Rectal smooth muscle tissue (tissue), 1 donor: ENCODE measurements around the gene MEIKIN.

Experiments
- H3K27ac ChIP-seq: one replicate; pipeline ENCODE4 v1.7.0; 2013; ENCODE audit warnings: low read depth, low read length, inconsistent platforms
- H3K27me3 ChIP-seq: one replicate; pipeline ENCODE4 v1.7.0; 2013; ENCODE audit warnings: low read length; ENCODE audit not compliant: control insufficient read depth, insufficient read depth
- H3K36me3 ChIP-seq: one replicate; pipeline ENCODE4 v1.7.0; 2013; ENCODE audit warnings: low read length; ENCODE audit not compliant: control insufficient read depth, insufficient read depth
- H3K4me1 ChIP-seq: one replicate; pipeline ENCODE4 v1.7.0; 2013; ENCODE audit warnings: low read length; ENCODE audit not compliant: control insufficient read depth, insufficient read depth
- H3K4me3 ChIP-seq: one replicate; pipeline ENCODE4 v1.7.0; 2013; ENCODE audit warnings: low read length
- H3K9ac ChIP-seq: one replicate; pipeline ENCODE4 v1.7.0; 2013; ENCODE audit warnings: low read length

The MEIKIN gene

DNA sequence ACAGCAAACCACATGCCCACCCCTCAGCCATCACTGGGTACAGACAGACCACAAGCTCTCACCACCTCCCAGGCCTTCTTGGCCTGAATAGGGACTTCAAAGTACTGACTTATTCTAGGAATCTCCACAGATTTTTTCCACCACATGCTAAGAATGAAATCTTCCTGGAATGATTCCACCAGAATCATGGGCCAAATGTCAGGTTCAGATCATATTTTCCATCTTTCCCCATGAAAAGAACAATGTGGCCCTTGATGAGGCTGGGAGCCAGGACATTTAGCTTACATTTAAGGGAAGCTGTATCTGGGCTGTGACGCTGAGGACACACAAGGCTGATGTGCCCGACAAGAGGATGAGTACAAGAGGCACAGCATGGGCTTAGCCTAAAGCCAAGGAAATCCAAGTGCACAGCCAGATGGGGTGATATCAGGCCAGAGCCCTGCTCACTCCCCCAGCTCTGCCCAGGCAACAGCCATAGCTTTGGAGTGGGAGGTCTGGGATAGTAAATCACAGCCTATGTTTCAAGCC is 37.8 kb upstream of the MEIKIN start:
- Histone ChIP-seq H3K27ac (peak overlapping the region; percentile 51), H3K4me3 (no peak overlapping the region), H3K9ac (no peak overlapping the region)

DNA sequence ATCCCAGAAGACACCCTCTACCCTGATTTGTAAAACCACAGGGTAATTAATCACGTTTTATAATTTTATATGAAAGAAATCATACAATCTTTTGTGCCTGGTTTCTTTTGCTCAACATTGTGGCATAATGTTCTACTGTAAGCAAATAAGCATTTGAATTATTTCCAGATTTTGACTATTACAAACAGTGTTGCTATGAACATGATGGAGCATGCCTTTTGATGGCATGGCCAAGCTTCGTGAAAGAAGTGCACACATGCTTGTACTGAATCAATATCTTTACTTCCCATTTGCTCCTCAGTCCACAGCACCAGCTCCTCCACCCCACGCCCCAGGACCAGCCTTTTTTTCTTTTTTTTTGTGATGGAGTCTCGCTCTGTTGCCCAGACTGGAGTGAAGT is 36.1 kb upstream of the MEIKIN start:
- H3K9ac ChIP-seq = no peak overlapping the region

More for the DNA sequence above, 37.8 kb upstream of the MEIKIN start:
- Histone ChIP-seq H3K36me3 (no peaks in the 10 kb centered on the region), H3K4me1 (peaks cover 3% of the 10 kb centered on the region), H3K27me3 (no peaks in the 10 kb centered on the region)

DNA sequence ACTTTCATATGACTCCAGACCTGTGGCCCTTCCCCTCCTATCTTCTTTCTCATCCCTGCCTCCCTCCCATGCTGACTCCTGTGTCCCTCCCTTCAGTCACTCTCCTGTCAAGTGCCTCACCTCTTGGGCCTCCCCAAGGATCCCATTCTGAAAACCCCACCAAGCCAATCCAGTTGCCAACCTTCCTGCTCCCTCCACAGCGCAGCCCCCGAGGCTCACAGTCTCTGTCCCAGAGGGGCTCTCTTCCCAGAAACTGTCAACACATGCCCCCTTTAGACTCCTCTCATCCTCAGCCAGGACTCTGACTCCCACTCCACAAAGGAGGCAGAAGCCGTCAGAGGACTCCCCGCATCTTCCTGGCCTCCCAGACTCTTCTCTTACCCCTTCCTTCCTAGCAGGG is 35.2 kb upstream of the MEIKIN start:
- H3K36me3 ChIP-seq = no peaks in the 10 kb centered on the region
- no peak overlapping the region for H3K4me3 ChIP-seq
- H3K9ac ChIP-seq = no peak overlapping the region
- H3K27me3 ChIP-seq = no peaks in the 10 kb centered on the region
- H3K4me1 ChIP-seq = peaks cover 3% of the 10 kb centered on the region
- H3K27ac ChIP-seq = no peak overlapping the region

More for the DNA sequence above, 36.1 kb upstream of the MEIKIN start:
- Histone ChIP-seq H3K4me1 (peaks cover 3% of the 10 kb centered on the region), H3K36me3 (no peaks in the 10 kb centered on the region), H3K4me3 (no peak overlapping the region), H3K27ac (no peak overlapping the region), H3K27me3 (no peaks in the 10 kb centered on the region)

DNA sequence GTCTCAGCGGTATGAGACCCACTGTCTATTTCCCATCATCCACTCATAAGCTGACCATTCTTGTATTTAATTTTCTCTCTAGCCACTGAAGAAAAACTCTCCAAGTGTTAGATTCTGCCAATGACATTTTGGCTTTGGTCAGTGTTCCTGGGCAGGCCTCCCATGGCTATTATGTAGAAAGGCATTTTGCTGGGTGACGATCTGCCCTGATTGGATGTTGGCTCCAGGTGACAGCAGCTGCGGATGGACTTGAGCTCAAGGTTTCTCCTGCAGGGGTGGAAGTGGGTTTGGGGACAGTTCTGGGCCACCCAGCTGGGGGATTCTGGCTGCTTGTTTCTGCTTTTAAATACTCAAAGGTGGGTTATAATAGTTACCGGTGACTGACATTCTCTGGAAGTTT is 34.4 kb upstream of the MEIKIN start:
- Histone ChIP-seq H3K36me3 (no peaks in the 10 kb centered on the region), H3K4me1 (peaks cover 3% of the 10 kb centered on the region), H3K27ac (no peak overlapping the region), H3K9ac (no peak overlapping the region), H3K4me3 (no peak overlapping the region), H3K27me3 (no peaks in the 10 kb centered on the region)

DNA sequence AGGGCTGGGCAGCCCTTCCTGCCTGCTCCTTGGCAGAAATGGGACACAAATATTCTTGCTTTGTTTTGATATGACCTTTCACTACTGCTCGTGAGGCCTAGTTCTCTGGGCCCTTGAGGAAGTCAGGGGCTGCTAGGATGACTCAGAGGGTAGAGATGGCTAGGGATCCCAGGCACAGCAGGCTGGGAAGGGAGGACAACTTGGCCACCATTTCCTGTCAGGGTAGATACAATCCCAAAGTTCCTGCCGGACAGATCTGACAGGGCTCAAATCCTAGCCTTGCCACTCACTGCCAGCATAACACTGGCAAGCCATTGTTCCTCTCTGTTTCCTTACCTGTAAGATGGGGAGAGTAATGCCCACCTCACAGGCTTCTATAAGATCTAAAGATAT is 31.7 kb upstream of the MEIKIN start:
- no peak overlapping the region for H3K27ac ChIP-seq
- H3K27me3 ChIP-seq = no peaks in the 10 kb centered on the region
- H3K4me3 ChIP-seq = no peak overlapping the region
- no peak overlapping the region for H3K9ac ChIP-seq
- H3K4me1 ChIP-seq = no peaks in the 10 kb centered on the region
- H3K36me3 ChIP-seq = no peaks in the 10 kb centered on the region

DNA sequence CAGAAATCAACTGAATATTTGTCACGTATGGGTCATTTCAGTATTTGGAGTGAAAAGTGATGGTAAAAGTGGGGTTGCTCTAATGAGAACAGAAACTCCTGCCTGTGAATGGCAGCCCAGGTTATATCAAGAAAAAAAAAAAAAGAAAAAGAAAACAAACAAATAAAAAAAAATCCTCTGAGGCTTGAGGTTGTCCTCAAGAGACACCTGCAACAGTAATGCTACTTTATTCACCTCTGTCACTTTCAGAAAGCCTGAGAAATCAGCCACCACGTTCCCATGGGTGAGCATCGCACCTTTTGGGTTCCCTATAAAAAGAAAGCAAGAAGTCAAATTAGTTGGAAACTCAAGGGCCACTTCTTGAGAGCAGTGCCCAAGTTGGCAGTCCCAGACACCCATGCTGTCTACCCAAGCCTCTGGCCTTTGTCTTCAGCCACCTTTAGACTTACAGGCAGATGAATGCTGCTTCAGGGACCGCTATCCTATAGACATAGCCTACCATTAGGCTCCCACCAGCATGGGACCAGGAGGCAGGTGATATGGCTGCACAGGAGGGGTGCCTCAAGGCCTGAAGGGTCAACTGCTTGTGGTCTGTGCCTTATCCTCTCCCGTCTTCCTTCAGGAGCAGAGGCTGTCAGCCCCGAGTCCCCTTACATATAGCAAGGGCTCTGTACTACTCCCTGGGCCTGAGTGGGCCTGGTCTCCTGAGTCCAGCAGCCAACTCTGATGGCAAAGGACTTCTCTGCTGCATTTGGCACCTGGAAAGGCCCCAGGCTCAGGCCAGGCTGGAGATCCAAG is 31.1 kb upstream of the MEIKIN start:
- no peaks in the 10 kb centered on the region for H3K36me3 ChIP-seq
- H3K4me3 ChIP-seq = no peak overlapping the region
- no peaks in the 10 kb centered on the region for H3K4me1 ChIP-seq
- no peaks in the 10 kb centered on the region for H3K27me3 ChIP-seq
- no peak overlapping the region for H3K27ac ChIP-seq
- H3K9ac ChIP-seq = no peak overlapping the region

GRCh38 chr5:131974956-131975726 is 29.7 kb upstream of the MEIKIN start:
- Histone ChIP-seq H3K36me3 (no peaks in the 10 kb centered on the region), H3K27ac (no peak overlapping the region), H3K9ac (no peak overlapping the region), H3K4me1 (no peaks in the 10 kb centered on the region), H3K27me3 (no peaks in the 10 kb centered on the region), H3K4me3 (peak overlapping the region; percentile 37)

GRCh38 chr5:131974622-131974955 is 29.1 kb upstream of the MEIKIN start:
- Histone ChIP-seq H3K4me3 (peak overlapping the region; percentile 37), H3K27ac (no peak overlapping the region), H3K36me3 (no peaks in the 10 kb centered on the region)

DNA sequence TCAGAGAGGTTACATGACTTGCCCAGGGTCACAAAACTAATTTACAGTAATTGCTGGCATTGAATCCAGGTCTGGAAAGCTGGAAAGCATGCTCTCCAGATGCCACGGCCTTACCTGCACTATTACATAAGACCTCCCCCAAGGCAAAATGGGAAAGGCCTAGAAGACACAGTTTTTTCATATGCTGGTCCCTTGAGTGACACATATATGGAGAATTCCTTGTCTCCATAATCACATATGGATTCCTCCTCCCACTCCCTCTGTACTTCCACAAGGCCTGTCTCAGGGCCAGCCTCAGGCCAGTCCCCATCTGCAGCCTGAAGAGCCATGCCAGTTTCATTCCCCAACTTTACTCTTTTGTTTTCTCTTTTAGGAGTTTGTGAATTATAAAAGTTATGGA is 28.6 kb upstream of the MEIKIN start:
- H3K36me3 ChIP-seq = no peaks in the 10 kb centered on the region
- H3K4me3 ChIP-seq = no peak overlapping the region
- no peaks in the 10 kb centered on the region for H3K27me3 ChIP-seq
- no peak overlapping the region for H3K9ac ChIP-seq
- H3K4me1 ChIP-seq = no peaks in the 10 kb centered on the region
- H3K27ac ChIP-seq = no peak overlapping the region

More at GRCh38 chr5:131974622-131974955, 29.1 kb upstream of the MEIKIN start:
- Histone ChIP-seq H3K4me1 (no peaks in the 10 kb centered on the region), H3K27me3 (no peaks in the 10 kb centered on the region), H3K9ac (no peak overlapping the region)

GRCh38 chr5:131973089-131973712 is 27.7 kb upstream of the MEIKIN start:
- Histone ChIP-seq H3K27me3 (no peaks in the 10 kb centered on the region), H3K9ac (no peak overlapping the region), H3K36me3 (no peaks in the 10 kb centered on the region), H3K4me1 (no peaks in the 10 kb centered on the region), H3K27ac (no peak overlapping the region), H3K4me3 (no peak overlapping the region)

DNA sequence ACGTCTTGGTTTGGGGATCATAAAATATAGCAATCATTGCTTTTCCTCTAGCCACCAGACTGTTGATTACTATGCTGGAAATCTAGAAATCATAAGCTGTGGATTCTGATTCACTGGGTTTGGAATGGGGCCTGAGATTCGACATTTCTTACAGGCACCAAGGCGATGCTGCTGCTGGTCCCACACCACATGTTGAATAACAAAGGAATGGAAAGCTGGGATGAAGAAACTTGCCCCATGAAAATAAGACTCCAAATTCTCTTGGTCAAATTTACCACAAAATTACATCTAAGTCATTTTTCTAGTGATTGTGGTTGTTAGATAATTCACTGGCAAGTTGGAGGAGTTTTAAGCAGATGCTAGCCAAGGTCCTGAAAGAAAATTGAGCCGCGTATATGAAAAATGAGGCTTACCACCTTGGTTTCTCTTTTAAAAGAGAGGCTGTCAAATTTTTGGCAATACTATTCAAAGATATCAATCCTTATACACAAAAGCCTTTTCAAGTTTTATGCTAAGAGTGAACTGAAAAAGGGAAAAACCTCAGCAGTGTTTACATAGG is 23.0 kb upstream of the MEIKIN start:
- no peak overlapping the region for H3K9ac ChIP-seq
- no peak overlapping the region for H3K27ac ChIP-seq
- no peak overlapping the region for H3K4me3 ChIP-seq
- H3K27me3 ChIP-seq = no peaks in the 10 kb centered on the region
- H3K4me1 ChIP-seq = no peaks in the 10 kb centered on the region
- H3K36me3 ChIP-seq = no peaks in the 10 kb centered on the region

DNA sequence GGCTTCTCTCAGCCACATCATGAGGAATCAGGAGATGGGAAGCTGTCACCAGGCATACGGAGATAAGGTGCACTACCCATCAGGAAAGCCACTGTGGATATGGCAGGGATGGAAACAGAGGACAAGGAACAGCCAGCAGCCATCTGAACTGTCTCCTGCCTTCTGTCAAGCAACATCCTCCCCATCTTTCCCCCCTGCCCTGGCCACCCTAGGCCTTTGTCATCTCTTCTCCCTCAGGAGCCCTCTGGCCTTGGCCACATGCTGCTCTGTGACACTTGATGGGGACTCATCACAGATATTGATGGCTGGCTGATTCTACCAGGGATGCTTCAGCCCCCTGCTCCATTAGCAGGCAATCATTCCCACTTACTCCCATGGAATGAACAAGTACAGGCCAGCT is 21.1 kb upstream of the MEIKIN start:
- H3K9ac ChIP-seq = no peak overlapping the region
- H3K27me3 ChIP-seq = no peaks in the 10 kb centered on the region
- no peak overlapping the region for H3K27ac ChIP-seq

More for the DNA sequence above, 21.1 kb upstream of the MEIKIN start:
- H3K4me1 ChIP-seq = no peaks in the 10 kb centered on the region
- no peak overlapping the region for H3K4me3 ChIP-seq
- no peaks in the 10 kb centered on the region for H3K36me3 ChIP-seq
